GM12801 (cell line): ENCODE data around the gene CD46.

Experiments
- CTCF ChIP-seq: IDR thresholded peaks from one replicate; pipeline ENCODE4 v1.5.1; 2011; ENCODE audit warnings: control low read depth; ENCODE audit not compliant: insufficient read length; ENCODE audit errors: extremely low read depth

Gene CD46

GRCh38 chr1:207818971-207819451, 67.2 kb downstream of the CD46 start:
- TF ChIP-seq CTCF: no peak

GRCh38 chr1:207820568-207821463, 69.0 kb downstream of the CD46 start:
- no peak for TF ChIP-seq CTCF

- no peak for TF ChIP-seq CTCF
Observed at GRCh38 chr1:207821464-207822045, 69.7 kb downstream of the CD46 start.

GRCh38 chr1:207822124-207822601, 70.3 kb downstream of the CD46 start:
- no peak for TF ChIP-seq CTCF

GRCh38 chr1:207822602-207823451, 71.0 kb downstream of the CD46 start:
- no peak for TF ChIP-seq CTCF

- no peak for TF ChIP-seq CTCF
Observed at GRCh38 chr1:207823531-207823879, 71.7 kb downstream of the CD46 start.

- no peak for TF ChIP-seq CTCF
Observed at GRCh38 chr1:207823880-207824566, 72.2 kb downstream of the CD46 start.
